ENCODE measurements around the gene GALNT13. TPM values are rescaled to one million over a fixed set of nuclear protein-coding genes. Genes with fewer than 3 reads are reported as not detected.

Gene GALNT13
- total and polyA plus RNA-seq, 12 donors, result 0.54 to 11.8 (median 3.1) TPM; not detected in 1

DNA sequence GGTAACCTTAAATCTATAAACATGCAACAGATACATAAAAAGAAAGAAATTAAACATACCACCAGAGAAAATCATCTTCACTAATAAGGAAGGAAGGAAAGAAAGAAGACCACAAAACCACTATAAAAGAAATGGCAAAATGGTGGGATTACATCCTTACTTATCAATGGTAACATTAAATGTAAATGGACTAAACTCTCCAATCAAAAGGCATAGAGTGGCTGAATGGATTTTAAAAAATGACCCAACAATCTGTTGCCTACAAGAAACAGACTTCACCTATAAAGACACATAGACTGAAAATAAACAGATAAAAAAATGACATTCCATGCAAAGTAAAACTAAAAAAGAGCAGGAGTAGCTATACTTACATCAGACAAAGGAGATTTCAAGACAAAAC lies 195.4 kb downstream of the GALNT13 start:
- Histone ChIP-seq H3K27ac (no peak overlapping the region), H3K36me3 (replicated peaks in 1 of 2) (no peaks in the 10 kb centered on the region), H3K4me1 (replicated peaks in 1 of 2) (no peaks in the 10 kb centered on the region), H3K9me3 (replicated peaks in 1 of 3) (no peaks in the 10 kb centered on the region), H3K27me3 (no peaks in the 10 kb centered on the region), H3K4me3 (no peak overlapping the region)
- DNase-seq, result no peak
- intact Hi-C loops (cut with DNase I), result no loop called here
- TF ChIP-seq, protein P1, sequence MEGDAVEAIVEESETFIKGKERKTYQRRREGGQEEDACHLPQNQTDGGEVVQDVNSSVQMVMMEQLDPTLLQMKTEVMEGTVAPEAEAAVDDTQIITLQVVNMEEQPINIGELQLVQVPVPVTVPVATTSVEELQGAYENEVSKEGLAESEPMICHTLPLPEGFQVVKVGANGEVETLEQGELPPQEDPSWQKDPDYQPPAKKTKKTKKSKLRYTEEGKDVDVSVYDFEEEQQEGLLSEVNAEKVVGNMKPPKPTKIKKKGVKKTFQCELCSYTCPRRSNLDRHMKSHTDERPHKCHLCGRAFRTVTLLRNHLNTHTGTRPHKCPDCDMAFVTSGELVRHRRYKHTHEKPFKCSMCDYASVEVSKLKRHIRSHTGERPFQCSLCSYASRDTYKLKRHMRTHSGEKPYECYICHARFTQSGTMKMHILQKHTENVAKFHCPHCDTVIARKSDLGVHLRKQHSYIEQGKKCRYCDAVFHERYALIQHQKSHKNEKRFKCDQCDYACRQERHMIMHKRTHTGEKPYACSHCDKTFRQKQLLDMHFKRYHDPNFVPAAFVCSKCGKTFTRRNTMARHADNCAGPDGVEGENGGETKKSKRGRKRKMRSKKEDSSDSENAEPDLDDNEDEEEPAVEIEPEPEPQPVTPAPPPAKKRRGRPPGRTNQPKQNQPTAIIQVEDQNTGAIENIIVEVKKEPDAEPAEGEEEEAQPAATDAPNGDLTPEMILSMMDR (IDR thresholded peaks at IDR 0.05), result no peak
- TF ChIP-seq POLR2A (IDR thresholded peaks at IDR 0.05), result no peak

DNA sequence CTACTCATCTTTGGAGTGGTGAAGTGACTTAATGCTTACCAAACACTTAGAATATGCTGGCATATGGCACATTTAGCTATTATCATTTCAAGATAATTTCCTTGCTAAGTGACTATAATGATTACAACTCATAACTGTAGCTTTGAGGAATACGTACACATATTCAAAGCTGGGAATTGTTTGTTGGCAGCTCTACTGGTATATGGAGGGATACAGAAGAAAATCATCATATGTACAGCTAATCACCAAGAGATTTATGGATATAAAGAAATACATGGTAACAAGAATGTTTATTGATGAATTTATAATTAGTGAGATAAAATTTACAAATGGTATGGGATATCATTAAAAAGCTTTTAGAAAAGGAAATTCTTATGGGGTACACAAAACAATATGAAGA lies 207.2 kb downstream of the GALNT13 start:
- no peaks in the 10 kb centered on the region for H3K9me3 ChIP-seq (replicated peaks in 1 of 3)
- no peak overlapping the region for H3K4me3 ChIP-seq
- DNase-seq, result no peak
- TF ChIP-seq, protein P1 (IDR thresholded peaks at IDR 0.05), result no peak
- TF ChIP-seq POLR2A (IDR thresholded peaks at IDR 0.05), result no peak
- intact Hi-C loops (cut with DNase I), result no loop called here
- no peak overlapping the region for H3K27ac ChIP-seq
- WGBS, 4 donors, result 62 to 83% (median 75%) methylated on average over 1 of the region's 1 CpG
- no peaks in the 10 kb centered on the region for H3K36me3 ChIP-seq (replicated peaks in 1 of 2)
- H3K4me1 ChIP-seq (replicated peaks in 1 of 2), result no peaks in the 10 kb centered on the region
- no peaks in the 10 kb centered on the region for H3K27me3 ChIP-seq

DNA sequence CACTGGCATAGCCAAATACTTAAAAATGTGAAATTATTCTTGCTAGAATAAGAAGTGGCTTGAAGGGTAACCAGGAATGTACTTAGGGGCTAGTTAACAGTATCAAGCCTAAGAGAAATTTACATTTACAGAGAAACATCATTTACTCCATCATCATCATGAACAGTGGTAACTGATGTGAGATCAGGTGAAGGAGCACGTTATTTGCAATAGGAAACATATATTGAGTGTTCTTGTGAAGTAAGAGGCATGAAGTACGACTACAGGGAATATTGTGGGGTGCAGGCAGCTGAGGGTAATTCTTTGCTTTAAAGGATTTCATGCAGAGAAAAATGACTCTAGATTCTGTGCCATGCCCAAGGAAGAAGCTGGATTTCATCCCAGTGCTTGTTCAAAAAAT lies 220.8 kb downstream of the GALNT13 start:
- Histone ChIP-seq H3K27ac (no peak overlapping the region), H3K36me3 (replicated peaks in 1 of 2) (no peaks in the 10 kb centered on the region), H3K9me3 (replicated peaks in 1 of 3) (no peaks in the 10 kb centered on the region), H3K4me1 (replicated peaks in 1 of 2) (no peaks in the 10 kb centered on the region), H3K27me3 (no peaks in the 10 kb centered on the region), H3K4me3 (no peak overlapping the region)
- WGBS, 4 donors, result 50 to 84% (median 70%) methylated on average over 2 of the region's 2 CpGs
- no peak for DNase-seq
- intact Hi-C loops (cut with DNase I), result no loop called here
- TF ChIP-seq, protein P1 (IDR thresholded peaks at IDR 0.05), result no peak
- no peak for TF ChIP-seq POLR2A (IDR thresholded peaks at IDR 0.05)

DNA sequence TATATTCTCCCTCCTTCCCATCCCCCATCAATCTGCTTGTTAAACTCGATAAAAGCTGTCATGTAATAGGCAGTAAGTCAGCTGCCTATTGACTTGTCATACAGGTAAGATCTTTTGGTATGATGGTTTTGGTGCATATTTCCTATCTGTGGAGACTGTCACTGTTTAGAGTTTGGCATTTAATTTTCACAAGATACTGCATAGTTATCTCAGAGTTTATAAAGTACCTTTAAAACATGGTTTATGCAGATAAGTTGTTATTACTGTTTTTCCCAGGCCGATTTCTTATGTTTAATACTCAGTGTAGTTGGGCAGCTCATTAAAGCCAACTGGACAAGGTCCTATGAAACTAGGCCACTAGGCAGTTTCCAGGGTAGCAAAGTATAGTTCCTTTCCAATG lies 222.1 kb downstream of the GALNT13 start:
- intact Hi-C loops (cut with DNase I), result no loop called here

More for the DNA sequence above, 222.1 kb downstream of the GALNT13 start:
- Histone ChIP-seq H3K27me3 (no peaks in the 10 kb centered on the region), H3K36me3 (replicated peaks in 1 of 2) (no peaks in the 10 kb centered on the region), H3K27ac (no peak overlapping the region), H3K9me3 (replicated peaks in 1 of 3) (no peaks in the 10 kb centered on the region), H3K4me1 (replicated peaks in 1 of 2) (no peaks in the 10 kb centered on the region), H3K4me3 (no peak overlapping the region)
- TF ChIP-seq, protein P1 (IDR thresholded peaks at IDR 0.05), result no peak
- no peak for TF ChIP-seq POLR2A (IDR thresholded peaks at IDR 0.05)
- no peak for DNase-seq
- WGBS, 4 donors, result 69 to 89% (median 76%) methylated on average over 2 of the region's 2 CpGs

All from adrenal gland (tissue), 12 donors.